OCI-LY1 (cell line): ENCODE measurements around the gene KIAA1328.

Source experiments
- H2AFZ ChIP-seq: fragments of 200-600 bp; sonication (generic), shearing (Covaris generic); 2 replicates; pipeline ENCODE4 v1.6.0; 2014; ENCODE audit warnings: antibody characterized with exemption, mild to moderate bottlenecking, low read length
- H3F3A ChIP-seq: fragments of 200-600 bp; sonication (generic), shearing (Covaris generic); 2 replicates; pipeline ENCODE4 v1.6.0; 2014; ENCODE audit warnings: mild to moderate bottlenecking, antibody characterized with exemption, low read length, moderate library complexity; ENCODE audit not compliant: insufficient read depth
- H3K27ac ChIP-seq: fragments of 200-600 bp; sonication (generic); 2 replicates; pipeline ENCODE4 v1.5.1; 2014; ENCODE audit warnings: low read length, mixed run types, mild to moderate bottlenecking, low read depth; ENCODE audit not compliant: poor library complexity, severe bottlenecking
- H3K27me3 ChIP-seq: fragments of 200-600 bp; sonication (generic); 2 replicates; pipeline ENCODE4 v1.6.0; 2014; ENCODE audit warnings: antibody characterized with exemption, mild to moderate bottlenecking, low read length, moderate library complexity; ENCODE audit not compliant: insufficient read depth
- H3K36me3 ChIP-seq: fragments of 200-600 bp; sonication (generic); 2 replicates; pipeline ENCODE4 v1.6.1; 2014; ENCODE audit warnings: mild to moderate bottlenecking, antibody characterized with exemption, low read length, moderate library complexity, mixed read lengths; ENCODE audit not compliant: insufficient read depth
- H3K4me1 ChIP-seq: fragments of 200-600 bp; sonication (generic); 2 replicates; pipeline ENCODE4 v1.5.1; 2014; ENCODE audit warnings: mild to moderate bottlenecking, low read length, moderate library complexity; ENCODE audit not compliant: insufficient read depth, severe bottlenecking
- H3K4me2 ChIP-seq: fragments of 200-600 bp; sonication (generic), shearing (Covaris generic); 2 replicates; pipeline ENCODE4 v1.6.1; 2014; ENCODE audit warnings: low read length
- H3K4me3 ChIP-seq: fragments of 200-600 bp; sonication (generic); 2 replicates; pipeline ENCODE4 v1.5.1; 2014; ENCODE audit warnings: low read length, low read depth, mild to moderate bottlenecking, mixed read lengths; ENCODE audit not compliant: poor library complexity, severe bottlenecking
- H3K79me2 ChIP-seq: fragments of 200-600 bp; shearing (Covaris generic); 2 replicates; pipeline ENCODE4 v1.6.1; 2016; ENCODE audit warnings: mixed run types, low read length, mixed read lengths; ENCODE audit not compliant: insufficient read depth
- H3K9ac ChIP-seq: fragments of 200-600 bp; sonication (generic), shearing (Covaris generic); 2 replicates; pipeline ENCODE4 v1.6.1; 2014; ENCODE audit warnings: mild to moderate bottlenecking, low read length, mixed read lengths
- H3K9me2 ChIP-seq: fragments of 200-600 bp; sonication (generic), shearing (Covaris generic); 2 replicates; pipeline ENCODE4 v1.6.1; 2014; ENCODE audit warnings: low read depth, mild to moderate bottlenecking, low read length, mixed read lengths
- H3K9me3 ChIP-seq: fragments of 200-600 bp; shearing (Covaris generic); 2 replicates; pipeline ENCODE4 v1.6.1; 2014; ENCODE audit warnings: low read length, mixed read lengths
- H4K20me1 ChIP-seq: fragments of 200-600 bp; sonication (generic), shearing (Covaris generic); 2 replicates; pipeline ENCODE4 v1.6.0; 2016; ENCODE audit warnings: mild to moderate bottlenecking, low read length; ENCODE audit not compliant: insufficient read depth
- CTCF ChIP-seq: fragments of 200-600 bp; sonication (generic), shearing (Covaris generic); IDR thresholded peaks from 2 replicates; pipeline ENCODE4 v1.5.1; 2017; ENCODE audit warnings: mild to moderate bottlenecking, antibody characterized with exemption, low read length, moderate library complexity, mixed read lengths
- EZH2 ChIP-seq: fragments of 200-600 bp; sonication (generic), shearing (Covaris generic); IDR thresholded peaks from 2 replicates; pipeline ENCODE4 v1.8.0; 2017; ENCODE audit warnings: borderline replicate concordance, mixed run types, mild to moderate bottlenecking, antibody characterized with exemption, low read length, moderate library complexity, mixed read lengths

KIAA1328 gene

GRCh38 chr18:37180086-37180485, 351.2 kb downstream of the KIAA1328 start:
- Histone ChIP-seq H3K4me3 (no peak overlapping the region), H3K9me3 (no peaks in the 10 kb centered on the region), H4K20me1 (no peaks in the 10 kb centered on the region), H3K4me2 (no peak overlapping the region), H3K9ac (no peak overlapping the region), H3K27ac (no peak overlapping the region), H3K9me2 (no peaks in the 10 kb centered on the region), H3K36me3 (no peaks in the 10 kb centered on the region), H3K4me1 (no peaks in the 10 kb centered on the region), H3K79me2 (no peaks in the 10 kb centered on the region), H2AFZ (no peak overlapping the region), H3K27me3 (no peaks in the 10 kb centered on the region), H3F3A (no peaks in the 10 kb centered on the region)
- TF ChIP-seq CTCF (no peak), EZH2 (no peak)

- Histone ChIP-seq H3F3A (no peaks in the 10 kb centered on the region), H3K27ac (no peak overlapping the region), H3K79me2 (no peaks in the 10 kb centered on the region), H3K4me2 (no peak overlapping the region), H3K27me3 (no peaks in the 10 kb centered on the region), H3K9me2 (no peaks in the 10 kb centered on the region), H3K36me3 (no peaks in the 10 kb centered on the region), H3K9me3 (no peaks in the 10 kb centered on the region), H3K4me1 (no peaks in the 10 kb centered on the region), H4K20me1 (no peaks in the 10 kb centered on the region), H3K9ac (no peak overlapping the region), H2AFZ (no peak overlapping the region), H3K4me3 (no peak overlapping the region)
- TF ChIP-seq CTCF (no peak), EZH2 (no peak)
Observed at GRCh38 chr18:37182340-37183135, 353.6 kb downstream of the KIAA1328 start.

GRCh38 chr18:37184209-37184868, 355.4 kb downstream of the KIAA1328 start:
- Histone ChIP-seq H4K20me1 (no peaks in the 10 kb centered on the region), H3K4me2 (no peak overlapping the region), H3K4me3 (no peak overlapping the region), H3K9ac (no peak overlapping the region), H3F3A (no peaks in the 10 kb centered on the region), H3K27ac (no peak overlapping the region), H3K79me2 (no peaks in the 10 kb centered on the region), H3K4me1 (no peaks in the 10 kb centered on the region), H3K27me3 (no peaks in the 10 kb centered on the region), H3K9me2 (no peaks in the 10 kb centered on the region), H3K9me3 (no peaks in the 10 kb centered on the region), H2AFZ (no peak overlapping the region), H3K36me3 (no peaks in the 10 kb centered on the region)
- TF ChIP-seq CTCF (no peak), EZH2 (no peak)
